ENCODE results near the gene SAMD3.
"Not testable (repeated sequence)": the region's sequence is repeated elsewhere in the genome, so short reads cannot be mapped to it uniquely, and the experiment has no call there.

Gene SAMD3

DNA sequence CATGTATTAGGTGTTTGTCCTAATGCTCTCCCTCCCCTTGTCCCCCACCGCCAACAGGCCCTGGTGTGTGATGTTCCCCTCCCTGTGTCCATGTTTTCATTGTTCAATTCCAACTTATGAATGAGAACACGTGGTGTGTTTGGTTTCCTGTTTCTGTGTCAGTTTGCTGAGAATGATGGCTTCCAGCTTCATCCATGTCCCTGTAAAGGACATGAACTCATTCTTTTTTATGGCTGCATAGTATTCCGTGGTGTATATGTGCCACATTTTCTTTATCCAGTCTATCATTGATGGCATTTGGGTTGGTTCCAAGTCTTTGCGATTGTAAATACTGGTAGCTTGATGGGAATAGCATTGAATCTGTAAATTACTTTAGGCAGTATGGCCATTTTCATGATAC lies 52.6 kb downstream of the SAMD3 start:
- DNase-seq = not testable (repeated sequence)

DNA sequence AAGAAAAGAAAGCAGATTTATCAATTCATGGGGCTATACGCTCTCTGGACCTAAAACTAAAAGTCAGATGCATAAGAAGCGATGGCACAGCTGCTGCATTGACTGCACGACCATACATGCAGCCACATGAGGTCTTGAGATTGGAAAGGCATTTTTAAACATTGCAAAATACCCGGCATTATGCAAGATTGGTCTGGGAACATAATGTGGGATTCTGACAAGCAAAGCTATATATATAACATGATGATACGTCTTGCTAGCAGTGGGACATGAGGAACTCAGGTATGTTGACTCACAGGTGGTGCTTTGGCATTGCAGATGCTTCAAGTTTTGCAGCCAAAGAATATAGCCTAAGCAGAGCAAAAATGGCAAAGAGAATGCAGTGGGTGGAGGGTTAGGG lies 55.1 kb downstream of the SAMD3 start:
- DNase-seq = no peak

DNA sequence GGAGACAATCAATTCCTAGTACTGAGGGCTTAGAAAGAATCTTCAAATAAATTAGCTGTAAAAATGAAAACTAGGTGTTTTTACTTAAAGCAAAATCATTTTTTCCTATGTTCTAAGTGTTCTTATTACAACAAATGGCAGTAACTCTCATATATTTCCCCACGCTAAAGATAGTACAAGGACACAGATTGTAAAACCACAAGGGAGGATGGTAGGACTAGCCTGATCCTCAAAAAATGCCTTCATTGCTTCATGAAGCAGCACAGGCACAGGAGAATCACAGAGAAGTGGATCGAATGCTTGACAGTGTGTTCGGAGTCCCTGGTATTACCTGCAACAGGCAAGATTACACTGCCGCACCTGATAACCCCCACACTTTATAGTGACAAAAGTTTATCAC lies 58.5 kb downstream of the SAMD3 start:
- no peak for DNase-seq

DNA sequence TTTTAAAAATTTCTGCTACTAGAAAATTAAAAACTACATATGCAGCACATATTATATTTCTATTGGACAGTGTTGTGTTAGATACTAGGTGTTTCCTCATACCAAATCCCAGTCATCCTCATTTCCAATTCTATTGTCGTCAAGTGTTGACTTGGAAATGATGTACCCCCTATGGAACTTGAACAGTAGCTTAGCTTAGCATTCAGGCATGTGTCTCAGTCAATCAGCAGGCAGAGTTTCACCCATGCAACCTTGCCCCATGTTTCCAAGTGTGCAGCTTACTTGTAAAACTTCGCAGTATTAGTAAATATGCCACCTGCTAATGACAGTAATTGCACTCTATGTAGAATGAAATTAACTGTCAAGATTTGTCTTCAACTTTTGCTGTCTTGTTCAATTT lies 59.5 kb downstream of the SAMD3 start:
- no peak for DNase-seq

DNA sequence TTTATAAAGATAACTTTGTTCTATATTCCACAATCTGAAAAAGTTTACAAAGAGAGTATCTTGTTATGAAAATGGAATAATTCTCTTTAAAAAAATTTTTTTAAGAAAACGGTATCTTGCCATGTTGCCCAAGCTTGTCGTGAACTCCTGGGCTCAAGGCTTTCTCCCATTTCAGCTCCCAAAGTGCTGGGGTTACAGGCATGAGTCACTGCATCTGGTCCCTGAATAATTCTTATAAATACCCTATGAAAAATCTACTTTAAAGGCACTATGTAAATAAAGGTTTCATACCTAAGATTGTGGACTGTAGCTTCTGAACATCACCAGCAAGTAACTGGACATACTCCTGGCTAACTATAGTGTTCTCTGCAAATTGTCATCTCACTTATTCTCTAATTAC lies 60.3 kb downstream of the SAMD3 start:
- no peak for DNase-seq

DNA sequence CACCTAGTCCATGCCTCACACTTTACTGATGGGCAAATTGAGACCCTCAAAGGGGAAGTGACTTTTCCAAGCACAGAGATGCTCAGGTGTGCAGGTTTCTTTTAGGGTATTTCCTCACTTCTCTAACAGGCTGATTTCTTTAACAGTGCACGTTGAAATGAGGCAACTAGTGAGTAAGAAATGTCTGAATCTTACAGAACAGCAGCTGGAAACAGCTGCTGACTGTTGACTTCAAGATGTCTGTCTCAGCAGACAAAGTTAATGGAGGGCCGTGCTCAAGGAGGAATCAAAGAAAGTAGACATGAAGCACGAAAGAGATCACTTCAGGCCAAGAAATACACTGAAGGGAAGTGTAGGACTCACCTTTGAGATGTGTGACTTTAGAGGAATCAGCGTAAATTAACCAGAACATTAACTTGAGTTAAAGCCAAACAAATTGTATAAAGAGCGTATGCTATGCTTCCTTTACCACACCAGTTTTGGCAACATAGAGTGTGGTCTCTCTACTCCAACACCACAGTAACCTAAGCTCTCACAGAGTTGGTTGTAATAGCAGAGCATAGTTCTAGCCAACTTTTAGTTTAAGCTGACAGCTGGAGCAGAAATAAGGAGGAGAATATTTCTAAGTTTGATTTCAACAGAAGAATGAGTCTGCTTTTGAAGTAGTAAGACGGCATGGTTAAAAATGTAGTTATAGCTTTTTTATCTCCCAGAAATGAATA lies 60.9 kb downstream of the SAMD3 start:
- DNase-seq = no peak

DNA sequence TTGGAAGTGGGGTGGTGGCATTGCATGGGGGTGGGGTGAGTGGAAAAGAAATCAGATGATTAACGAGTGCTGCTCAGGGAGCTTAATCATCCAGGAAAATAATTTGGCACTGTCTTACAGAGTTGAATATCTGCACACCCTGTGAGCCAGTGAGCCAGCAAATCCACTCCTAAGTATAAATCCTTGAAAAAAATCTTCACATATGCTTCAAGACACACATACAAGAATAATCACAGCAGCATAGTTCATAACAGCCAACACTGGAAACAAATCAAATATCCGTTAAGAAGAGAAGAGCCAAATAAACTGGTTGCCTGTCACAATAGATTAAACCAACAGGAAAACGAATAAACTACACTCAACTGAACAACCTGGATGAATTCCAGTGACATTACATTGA lies 62.8 kb downstream of the SAMD3 start:
- no peak for DNase-seq

DNA sequence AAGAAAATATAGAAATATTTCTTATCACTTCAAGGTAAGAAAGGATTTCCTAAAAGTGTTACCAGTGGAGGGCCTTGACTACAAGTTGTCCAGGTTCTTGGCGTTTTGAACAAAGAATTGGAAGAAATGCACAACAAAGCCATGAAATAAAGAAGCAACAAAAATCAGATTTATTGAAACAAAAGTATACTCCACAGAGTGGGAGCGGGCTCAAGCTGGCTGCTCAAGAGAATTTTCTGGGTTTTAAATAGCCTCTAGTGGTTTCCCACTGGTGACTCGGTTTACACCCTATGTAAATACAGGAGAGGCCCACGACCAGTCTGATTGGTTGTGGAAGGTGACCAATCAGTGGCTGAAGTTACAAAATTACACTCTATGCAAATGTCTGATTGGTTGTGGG lies 64.2 kb downstream of the SAMD3 start:
- no peak for DNase-seq

DNA sequence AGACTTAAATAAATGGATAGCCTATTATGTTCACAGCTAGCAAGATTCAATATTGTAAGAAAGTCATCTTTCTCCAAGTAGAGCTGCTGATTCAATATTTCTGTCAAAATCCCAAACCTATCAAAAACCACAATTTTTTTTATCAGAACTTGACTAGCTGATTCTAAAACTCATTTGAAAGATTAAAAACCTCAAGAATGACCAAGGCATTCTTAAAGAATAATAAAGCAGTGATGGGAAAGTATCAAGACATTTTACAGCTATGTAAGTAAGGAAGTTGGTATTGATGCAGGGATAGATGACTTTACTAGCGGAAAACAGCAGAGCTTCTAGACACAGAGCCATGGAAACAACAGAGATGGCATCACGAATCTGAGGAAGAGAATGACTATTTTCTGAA lies 64.7 kb downstream of the SAMD3 start:
- DNase-seq = no peak

DNA sequence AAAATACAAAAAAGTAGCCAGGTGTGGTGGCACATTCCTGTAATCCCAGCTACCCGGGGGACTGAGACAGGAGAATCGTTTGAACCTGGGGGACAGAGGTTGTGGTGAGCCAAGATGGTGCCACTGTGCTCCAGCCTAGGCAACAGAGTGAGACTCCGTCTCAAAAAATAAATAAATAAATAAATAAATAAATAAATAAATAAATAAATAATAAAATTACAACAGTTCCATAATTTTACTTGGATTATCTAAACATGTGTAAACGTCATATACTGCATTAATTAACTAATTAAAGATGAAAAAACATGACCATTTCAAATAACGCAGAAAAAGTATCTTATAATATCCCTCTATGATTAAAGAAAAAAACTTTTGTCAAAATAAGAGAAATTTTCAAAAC lies 65.8 kb downstream of the SAMD3 start:
- no peak for DNase-seq

DNA sequence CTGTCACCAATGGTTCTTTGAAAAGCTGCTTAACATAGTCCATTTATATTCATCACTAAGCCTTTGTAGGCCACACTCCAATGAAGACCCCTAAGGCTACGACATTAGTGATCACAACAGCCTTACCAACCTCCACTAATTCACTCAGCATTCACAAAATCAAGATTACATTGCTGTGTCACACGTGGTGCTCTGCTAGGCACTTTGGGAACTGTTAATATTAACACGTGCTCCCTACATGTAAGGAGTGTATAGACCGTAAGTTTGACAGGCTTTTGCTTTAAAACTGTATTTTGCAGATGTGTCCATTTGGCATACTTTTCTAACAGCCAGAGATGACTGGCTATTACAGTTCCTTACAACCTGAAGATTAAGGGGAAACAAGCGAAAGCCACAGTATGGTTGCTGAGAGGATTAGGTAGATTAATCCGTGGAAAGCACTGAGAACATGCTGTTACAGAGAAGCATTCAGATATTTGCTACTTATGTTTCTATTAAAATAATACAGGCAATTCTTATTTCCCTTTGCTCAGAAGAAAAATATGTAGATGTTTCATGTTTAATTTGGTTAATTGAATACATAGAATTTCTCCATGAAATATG lies 69.7 kb downstream of the SAMD3 start:
- no peak for DNase-seq

DNA sequence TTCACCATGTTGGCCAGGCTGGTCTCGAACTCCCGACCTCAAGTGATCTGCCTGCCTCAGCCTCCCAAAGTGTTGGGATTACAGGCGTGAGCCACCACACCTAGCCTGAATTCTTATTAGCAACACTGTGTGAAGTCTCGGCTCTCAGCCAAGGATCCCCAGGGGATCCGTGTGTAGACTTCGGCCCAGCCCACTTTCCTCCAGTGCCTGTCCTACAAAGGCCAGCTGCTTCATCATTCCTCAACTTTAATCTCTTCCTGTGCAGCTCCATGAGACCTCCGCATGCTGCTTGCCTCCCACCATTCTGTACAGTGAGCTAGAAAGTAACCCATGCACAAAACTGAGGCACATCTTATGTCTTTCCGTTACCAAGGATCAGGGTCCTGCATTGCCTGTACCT lies 71.8 kb downstream of the SAMD3 start:
- DNase-seq = no peak

DNA sequence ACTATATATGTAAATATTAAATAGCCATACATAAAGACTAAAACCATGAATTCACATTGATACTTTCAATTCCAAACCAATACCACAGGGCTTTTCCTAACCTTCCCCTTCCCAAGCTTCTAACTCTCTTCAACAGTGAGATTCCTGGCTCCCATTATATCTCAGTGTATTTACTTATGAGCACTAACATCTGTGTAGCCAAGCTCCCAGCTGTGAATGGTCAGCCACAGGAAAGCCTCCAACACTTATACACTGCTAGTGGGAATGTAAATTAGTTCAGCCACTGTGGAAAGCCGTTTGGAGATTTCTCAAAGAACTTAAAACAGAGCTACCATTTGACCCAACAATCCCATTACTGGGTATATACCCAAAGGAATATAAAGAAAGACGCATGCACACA lies 73.7 kb downstream of the SAMD3 start:
- DNase-seq = not testable (repeated sequence)

DNA sequence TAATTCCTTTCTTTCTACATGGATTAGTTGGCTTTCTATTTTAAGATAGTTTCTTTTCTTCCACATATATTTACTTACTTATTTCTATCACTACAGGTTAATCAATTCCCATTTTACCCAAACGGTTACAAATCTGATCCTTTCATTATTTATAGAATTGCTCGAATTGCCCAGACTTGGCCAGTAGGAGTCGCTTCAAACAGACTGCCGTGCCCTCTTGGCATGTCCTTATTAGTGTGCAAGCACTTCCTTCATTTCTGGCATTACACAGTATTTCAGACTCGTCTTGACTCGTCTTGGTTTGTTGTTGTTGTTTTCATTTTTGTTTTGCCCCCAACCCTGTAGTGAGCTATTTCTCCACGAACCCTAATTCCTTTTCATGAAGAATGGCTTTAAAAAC lies 74.6 kb downstream of the SAMD3 start:
- DNase-seq = no peak

DNA sequence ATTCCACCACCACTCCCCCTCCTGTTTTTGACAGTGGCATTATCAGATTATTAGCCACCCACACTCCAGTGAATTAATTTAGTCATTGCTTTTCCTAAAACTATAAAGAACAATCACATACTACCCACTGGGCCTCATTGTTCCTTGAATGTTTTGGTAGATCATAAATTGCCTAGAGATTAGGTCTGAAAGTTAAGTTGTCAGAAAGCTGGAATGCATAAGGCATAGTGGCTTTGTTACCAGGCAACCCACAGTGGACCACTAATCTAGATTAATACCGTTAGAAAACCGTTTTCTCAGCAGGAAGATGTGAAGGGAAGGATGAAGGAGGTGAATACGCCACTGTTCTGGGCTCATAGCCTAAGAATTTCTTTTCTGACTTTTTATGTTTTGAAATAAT lies 75.6 kb downstream of the SAMD3 start:
- DNase-seq = no peak

DNA sequence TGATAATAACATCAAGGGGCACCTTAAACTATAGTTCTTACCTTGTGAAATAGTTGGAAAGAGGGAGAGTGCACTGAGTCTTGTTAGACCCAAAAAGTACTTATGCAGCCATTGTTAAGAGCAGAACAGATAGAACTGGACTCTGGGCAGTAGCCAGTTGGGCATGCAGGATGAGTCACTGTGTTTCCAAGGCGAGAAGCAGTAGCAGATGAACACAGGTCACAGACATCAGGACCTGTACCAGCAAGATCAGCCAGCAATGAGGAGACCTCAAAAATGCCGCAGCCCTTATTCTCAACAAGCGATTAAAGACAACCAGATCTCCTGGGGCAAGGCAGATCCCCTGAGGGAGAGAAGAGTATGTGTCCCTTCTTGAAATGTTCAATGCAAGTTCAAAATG lies 79.0 kb downstream of the SAMD3 start:
- DNase-seq = no peak

DNA sequence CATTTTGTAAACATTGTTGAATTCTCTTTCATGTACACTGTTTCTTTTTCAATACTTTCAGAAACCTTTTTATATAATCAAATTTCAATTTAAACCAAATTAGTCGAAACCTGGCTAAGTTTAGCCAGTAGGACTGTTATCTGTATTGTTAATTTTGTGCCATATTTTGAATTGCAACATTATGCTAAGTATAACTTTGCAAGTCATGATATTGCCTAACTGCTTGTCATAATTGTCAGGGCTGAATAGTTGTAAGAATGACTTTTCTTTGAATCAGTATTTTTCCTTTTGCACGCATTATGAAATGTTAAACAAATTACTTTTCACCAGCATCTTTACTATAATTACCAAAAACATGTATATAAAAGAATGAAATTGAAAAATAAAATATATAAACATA lies 82.7 kb downstream of the SAMD3 start:
- no peak for DNase-seq

DNA sequence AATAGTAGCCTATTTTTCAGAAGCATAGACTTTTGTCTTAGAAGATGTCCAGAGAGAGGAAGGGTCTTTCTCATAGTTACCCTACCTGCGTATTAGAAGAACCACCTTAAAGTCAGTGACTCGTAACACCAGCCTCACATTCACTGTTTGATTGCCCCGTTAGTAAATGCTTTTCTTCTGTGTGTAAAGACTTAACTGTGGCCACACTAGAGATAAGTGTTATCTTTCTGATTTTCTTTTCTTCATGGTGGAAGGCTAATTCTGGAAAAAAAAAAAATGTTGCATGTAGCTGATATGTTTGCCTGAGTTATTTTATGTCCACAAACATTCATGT lies 83.9 kb downstream of the SAMD3 start:
- no peak for DNase-seq

DNA sequence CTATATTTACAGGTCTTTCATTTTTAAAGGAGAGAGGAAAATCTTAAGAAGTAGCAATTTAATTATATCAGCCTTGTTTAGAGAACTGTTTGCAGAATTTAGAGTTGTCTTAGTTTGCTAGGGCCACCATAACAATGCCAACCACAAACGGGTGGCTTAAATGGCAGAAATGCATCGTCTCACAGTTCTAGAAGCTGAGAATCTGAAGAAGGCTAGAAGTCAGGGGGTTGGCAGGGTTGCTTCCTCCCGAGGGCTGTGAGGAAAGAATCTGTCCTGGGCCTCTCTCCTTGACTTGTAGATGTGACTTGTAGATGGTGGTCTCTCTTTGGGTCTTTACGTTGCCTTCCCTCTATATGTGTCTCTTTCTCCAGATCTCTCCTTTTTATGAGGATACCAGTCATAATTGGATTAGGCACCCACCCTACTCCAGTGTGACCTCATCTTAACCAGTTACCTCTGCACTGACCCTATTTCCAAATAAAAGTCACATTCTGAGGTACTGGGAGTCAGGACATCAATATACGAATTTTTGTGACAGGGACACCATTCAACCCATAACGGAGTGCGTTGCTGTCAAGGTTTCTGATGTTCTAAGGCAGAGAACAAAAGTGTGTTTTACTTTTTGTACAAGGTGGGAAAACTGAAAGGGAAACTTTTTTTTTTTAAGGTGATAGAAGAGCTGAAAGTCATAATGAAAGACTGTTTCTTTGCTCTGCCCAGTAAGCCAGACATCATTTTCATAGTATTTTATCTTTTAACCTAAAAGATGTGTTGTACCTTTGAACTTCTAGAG lies 84.4 kb downstream of the SAMD3 start:
- no peak for DNase-seq

DNA sequence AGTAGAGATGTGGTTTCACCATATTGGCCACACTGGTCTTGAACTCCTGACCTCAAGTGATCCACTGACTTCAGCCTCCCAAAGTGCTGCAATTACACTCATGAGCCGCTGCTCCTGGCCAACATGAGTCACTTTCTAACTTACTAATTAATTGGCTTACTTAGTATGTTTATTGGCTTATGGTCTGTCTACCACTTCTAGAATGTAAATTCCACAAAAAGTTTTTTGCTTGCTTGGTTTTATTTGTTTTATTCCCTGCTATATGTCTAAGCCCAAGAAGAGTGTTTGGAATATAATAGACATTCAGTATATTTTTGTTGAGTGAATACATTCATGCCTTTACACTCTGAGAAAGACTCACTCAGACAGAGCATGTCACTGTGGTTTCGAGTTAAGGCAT lies 86.0 kb downstream of the SAMD3 start:
- DNase-seq = no peak

DNA sequence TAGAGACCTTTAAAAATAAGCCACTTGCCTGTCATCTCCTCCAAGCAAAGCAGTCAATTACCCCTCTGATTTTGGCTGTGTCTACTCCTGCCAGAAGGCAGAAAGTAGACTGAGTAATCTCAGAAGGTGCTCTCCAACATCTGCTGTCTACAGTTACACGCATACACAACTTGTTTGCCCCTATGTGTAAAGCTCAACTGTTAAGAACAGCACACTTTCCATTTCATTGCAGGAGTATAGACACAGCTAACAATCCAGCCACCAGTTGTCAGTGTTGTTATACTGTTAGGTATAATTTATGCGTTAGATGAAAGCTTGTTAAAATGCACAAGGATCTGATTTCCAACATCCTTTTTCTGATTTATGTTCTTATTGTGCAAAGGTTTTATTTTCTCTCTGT lies 88.2 kb downstream of the SAMD3 start:
- no peak for DNase-seq

DNA sequence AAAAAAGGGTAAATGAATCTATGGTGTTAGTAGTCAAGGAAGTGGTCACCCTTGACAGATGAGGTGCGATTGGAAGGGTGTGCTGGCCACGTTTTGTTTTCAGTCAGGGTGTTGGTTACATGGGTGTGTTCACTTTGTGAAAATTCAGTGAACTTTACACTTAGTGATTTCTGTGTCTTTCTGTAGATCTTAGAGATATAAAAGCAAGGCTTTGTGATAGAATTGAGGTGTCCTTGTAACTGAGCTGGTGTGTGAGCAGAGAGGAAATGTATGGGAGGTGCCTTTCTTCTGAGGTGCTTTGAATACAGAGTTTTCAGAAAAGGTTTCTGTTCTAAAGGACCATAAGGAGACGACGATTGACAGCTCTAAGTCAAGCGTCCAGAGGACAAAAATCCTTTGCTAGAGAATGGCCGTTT lies 90.5 kb downstream of the SAMD3 start:
- DNase-seq = peak; percentile 45

DNA sequence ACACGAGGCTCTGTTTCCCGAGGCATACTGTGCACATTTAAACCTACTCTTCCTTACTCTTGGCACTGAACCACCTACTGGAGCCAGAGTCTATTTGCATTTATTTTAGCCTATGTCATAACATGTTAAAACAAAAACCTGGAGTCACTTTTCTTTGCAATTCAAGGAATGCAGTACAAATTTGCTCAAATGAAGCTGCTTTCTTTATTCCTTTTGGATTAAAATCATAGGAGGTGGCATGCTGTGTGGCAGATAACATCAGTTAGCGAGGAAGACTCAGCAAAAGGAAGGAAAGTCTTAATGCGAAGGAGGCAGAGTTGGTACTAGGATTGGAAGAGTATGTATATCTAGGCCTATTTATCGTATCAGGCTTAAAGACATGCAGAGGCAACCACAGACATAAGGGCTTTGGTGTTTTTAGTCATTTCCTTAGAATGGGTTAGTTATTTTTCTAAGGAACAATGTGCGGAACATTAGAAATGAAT lies 92.9 kb downstream of the SAMD3 start:
- DNase-seq = no peak

DNA sequence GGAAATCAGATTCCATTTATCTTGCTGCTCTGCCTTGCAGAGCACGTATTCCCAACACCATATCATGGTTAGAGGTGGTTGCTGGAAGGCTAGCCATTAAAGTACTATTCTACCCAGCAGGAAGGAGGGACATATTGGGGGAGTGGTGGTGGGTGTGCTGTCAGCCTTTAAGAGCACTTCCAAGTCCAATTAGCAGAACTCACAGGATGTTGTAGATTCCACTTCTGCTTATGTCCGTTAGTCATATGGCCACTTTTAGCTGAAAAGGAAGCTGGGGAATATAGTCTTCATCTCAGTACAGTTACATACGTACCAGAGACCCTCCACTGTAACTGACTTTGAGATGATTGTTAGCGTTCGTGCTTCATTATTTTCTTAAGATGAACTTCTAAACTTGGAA lies 94.4 kb downstream of the SAMD3 start:
- DNase-seq = no peak
